ENCODE results near the gene ABCB11.

The ABCB11 gene

DNA sequence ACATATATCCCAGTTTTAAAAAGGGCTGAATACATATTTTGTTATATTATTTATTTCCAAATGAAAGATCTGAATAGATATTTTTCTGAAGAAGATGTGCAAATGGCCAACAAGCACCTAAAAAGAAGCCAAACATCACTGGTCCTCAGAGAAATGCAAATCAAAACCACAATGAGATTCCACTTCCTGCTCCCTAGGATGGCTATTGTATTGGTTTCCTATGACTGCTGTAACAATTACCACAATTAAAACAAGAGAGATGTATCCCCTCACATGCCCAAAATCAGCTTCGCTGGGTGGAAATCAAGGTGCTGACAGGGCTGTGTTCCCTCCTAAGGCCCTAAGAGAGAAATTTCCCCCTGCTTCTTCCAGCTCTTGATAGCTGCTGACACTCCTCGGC lies 23.2 kb downstream of the ABCB11 start:
- DNase-seq (ENCODE audit: low read depth in 2 of 2), result no peak

DNA sequence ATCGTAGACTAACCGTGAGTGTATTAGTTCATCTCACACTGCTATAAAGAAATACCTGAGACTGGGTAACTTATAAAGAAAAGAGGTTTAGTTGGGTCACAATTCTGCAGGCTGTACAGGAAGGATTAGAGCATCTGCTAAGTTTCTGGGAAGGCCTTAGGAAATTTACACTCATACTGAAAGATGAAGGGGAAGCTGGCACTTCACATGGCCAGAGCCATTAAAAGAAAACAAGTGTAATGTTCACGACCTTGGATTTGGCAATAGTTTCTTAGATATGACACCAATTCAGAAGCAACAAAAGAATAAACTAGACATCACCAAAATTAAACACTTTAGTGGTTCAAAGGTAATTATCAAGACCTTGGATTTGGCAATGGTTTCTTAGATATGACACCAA lies 23.8 kb downstream of the ABCB11 start:
- DNase-seq (ENCODE audit: low read depth in 2 of 2), result no peak

DNA sequence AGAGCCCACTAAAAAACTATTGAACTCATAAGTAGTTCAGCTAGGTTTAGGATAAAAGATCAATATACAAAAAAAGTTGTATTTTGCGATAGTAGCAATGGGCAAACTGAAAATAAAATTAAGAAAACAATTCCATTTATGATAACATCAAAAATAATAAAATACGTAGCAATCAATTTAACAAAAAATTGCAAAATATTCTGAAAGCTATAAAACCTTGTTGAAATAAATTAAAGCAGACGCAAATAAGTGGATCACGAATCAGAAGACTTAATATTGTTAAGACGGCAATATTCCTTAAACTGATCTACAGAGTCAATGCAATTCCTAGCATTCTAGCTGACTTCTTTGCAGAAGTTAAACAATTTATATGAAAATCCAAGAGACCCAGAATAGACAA lies 24.5 kb downstream of the ABCB11 start:
- DNase-seq (ENCODE audit: low read depth in 2 of 2), result no peak

DNA sequence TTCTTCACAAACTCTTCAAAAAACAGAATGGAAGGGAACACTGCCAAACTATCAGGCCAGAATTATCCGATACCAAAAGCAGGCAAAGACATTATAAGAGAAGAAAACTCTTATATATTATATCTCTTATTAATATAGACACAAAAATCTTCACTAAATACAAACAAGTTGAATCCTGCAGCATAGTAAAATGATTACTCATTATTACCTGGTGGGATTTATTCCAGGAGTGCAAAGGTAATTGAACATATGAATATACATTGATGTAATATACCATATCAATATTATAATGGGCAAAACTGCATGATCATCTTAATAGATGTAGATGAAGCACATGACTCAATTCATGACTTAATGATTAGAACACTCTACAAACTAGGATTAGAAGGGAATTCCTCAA lies 25.1 kb downstream of the ABCB11 start:
- DNase-seq (ENCODE audit: low read depth in 2 of 2), result no peak

DNA sequence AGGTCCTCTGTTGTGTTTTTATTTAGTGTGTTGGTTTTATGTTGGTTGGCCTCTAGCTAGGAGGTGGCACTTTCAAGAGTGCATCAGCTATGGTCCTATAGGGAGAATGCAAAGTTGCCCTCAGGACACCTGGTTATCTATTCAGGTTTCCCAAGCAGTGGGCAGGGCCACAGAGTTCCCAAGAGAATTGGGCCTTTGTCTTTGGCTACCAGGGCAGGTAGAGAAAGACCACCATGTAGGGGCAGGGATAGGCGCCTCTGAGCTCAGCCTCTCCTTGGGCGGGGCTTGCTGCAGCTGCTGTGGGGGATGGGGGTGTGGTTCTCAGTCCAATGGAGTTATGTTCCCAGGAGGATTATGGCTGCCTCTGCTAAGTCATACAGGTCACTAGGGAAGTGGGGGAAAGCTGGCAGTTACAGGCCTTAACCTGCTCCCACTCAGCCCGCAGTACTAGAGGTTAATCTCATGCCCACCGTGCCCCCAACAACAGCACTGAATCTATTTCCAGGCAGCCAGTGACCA lies 26.0 kb downstream of the ABCB11 start:
- no peak for DNase-seq (ENCODE audit: low read depth in 2 of 2)

DNA sequence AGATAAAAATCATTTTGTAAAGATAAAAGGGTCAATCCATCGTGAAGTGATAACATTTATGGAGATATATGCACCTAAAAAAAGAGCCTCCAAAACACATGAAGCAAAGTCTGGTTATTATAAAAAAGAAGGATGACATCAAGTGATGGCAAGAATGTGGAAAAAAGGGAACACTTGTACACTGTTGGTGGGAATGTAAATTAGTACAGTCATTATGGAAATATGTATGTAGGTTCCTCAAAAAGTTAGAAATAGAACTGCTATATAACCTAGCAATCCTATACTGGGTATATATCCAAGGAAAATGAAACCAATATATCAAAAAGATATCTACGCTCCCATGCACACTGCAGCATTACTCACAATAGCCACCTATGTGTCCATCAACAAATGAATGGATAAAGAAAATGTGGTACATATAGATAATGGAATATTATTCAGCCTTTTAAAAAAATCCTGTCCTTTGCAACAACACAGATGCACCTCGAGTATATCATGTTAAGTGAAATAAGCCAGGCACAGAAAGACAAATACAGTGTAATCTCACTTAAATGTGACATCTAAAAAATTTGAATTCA lies 28.9 kb downstream of the ABCB11 start:
- no peak for DNase-seq (ENCODE audit: low read depth in 2 of 2)

DNA sequence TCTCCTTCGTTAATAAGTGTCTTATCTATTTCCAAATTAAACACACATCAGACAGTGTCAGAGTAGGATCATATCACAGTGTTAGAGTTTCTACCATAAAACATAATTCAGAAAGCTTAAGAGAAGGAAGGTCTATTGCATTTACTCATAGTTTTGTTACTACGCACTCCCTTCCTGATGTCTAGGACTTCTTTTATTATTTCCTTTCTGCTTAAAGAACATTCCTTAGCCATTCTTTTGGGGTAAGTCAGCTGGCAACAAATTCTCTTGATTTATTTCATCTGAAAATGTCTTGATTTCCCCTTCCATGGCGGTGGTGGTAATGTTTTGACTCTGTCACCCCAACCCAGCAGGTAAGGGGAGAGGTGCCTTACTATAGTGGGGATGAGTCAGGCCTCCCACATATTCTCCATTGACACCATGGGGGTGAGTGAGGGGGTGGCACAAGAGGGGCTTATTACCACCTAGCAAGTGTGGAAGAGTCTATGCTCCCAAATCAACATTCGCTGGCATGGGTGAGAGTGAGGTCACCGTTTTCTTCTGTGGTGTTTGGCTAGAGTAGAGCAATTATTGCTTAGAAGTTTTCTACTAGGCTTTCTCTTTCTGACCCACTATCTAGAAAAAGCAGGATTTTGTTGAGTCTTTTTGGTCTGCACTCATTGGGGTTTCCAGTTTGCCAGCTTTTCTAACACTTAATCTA lies 29.9 kb downstream of the ABCB11 start:
- no peak for DNase-seq (ENCODE audit: low read depth in 2 of 2)

DNA sequence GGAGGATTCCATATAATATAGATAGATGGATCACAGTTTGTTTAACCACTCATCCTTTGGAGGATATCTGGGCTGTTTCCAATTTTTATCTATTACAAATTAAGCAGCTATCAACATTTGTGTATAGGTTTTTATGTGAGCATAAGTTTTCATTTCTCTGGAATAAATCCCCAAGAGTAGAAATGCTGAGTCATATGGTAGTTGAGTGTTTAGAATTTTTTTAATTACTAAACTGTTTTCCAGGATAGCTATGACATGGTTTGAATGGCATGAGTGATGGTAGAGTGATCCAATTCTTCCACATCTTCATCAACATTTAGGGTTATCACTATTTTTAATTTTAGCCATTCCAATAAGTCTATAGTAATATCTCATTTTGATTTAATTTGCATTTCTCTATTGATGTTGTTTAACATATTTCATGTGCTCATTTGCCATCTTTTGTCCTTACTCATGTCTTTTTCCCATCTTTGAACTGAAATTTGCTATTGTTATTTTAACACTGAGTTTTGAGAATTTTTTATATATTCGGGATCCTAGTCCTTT lies 31.4 kb downstream of the ABCB11 start:
- DNase-seq (ENCODE audit: low read depth in 2 of 2), result no peak

DNA sequence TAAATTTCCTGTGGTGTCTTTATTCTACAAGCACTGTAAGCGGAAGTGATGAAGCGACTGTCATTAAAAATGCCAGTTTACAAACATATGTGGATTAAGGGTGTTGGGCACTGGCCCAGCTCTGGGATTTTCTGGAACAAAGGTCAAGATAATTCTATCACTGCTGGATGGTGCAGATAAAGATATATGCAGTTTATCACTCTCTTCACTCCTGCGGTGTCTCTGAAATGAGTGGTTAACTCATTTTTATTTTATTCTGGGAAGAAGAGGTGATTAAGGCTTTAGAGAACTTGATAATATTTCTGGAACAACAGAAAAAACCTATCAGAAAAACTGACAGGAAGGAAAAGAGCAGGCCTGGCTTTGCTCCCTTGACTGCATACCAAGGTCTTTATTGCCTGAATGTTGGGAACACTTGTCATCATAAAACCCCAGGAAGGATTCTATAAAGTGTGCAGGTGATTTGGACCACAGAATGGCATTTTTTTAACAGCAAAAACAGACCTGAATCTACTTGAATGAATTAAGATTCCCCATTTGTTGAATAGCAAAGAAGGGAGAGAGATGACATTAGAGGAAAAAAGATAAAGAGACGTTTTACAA lies 32.4 kb downstream of the ABCB11 start:
- no peak for DNase-seq (ENCODE audit: low read depth in 2 of 2)

DNA sequence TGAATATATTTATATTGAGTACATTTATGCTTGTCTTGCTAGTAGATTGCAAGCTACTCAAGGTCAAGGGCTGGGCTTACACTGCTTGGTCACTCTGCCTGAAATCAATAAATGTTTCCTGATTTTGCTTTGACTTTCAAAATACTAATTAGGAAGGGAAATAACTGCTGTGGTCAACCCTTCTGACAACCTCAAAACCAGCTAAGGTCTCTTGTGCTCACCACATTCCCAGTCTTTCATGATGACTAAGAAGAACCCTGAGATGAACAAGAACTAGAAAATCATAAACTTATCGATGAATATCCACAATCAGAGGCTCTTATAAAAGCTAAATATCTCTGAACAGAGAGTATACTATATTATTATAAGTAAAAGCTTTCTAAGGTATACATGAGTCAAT lies 33.3 kb downstream of the ABCB11 start:
- no peak for DNase-seq (ENCODE audit: low read depth in 2 of 2)

DNA sequence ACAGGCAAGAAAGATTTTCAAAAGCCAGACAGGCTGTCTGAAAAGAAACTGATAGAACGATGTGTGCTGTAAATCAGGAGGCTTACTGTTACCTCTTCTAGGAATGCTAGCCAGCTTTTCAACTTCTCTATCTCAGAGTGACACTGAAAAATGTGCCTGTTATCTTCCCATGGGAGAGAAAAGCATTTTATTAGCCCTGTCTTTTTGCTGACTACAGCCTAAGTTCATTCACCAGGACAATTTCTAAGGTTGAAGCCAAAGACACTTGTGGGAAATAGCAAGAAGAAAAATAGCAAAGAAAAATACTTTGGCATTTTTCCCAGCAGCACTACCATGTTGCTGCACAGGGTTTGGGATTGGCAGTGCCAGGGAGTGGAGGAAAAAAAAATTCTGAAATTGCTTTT lies 34.0 kb downstream of the ABCB11 start:
- no peak for DNase-seq (ENCODE audit: low read depth in 2 of 2)

DNA sequence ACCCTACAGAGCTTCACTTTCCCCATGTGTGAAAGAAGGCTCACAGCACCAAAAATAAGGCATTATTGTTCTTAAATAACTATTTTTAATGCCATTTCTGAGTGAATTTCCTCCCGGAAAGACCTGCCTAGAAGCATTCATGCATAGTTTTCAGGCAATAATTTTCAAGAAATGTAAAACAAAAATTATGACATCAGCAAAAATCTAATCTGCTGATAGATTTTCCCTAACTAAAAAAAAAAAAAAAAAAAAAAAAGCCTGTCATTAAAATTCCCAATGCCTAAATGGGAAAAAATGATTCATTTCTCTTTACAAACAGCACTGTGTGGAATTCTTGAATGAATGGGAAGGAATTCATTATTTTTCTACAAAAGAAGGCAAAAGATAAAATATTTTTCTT lies 35.4 kb downstream of the ABCB11 start:
- no peak for DNase-seq (ENCODE audit: low read depth in 2 of 2)

DNA sequence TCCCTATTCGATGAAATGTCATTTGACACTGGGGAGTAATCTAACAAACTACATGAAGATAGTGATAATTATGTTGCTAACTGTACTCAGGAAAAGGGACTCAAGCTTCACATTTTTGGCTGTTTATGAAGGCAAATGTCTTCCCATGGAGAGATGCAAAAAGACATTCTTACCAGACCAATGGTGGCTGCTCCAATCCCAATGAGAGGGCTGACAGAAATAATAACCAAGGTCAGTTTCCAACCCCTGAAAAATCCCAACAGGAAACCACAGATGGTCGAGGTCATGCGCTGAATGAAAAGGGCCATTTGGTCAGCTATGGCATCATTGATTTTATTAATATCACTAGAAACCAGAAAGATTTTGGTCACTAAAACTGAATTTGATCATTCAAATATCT lies 37.6 kb downstream of the ABCB11 start:
- no peak for DNase-seq (ENCODE audit: low read depth in 2 of 2)

DNA sequence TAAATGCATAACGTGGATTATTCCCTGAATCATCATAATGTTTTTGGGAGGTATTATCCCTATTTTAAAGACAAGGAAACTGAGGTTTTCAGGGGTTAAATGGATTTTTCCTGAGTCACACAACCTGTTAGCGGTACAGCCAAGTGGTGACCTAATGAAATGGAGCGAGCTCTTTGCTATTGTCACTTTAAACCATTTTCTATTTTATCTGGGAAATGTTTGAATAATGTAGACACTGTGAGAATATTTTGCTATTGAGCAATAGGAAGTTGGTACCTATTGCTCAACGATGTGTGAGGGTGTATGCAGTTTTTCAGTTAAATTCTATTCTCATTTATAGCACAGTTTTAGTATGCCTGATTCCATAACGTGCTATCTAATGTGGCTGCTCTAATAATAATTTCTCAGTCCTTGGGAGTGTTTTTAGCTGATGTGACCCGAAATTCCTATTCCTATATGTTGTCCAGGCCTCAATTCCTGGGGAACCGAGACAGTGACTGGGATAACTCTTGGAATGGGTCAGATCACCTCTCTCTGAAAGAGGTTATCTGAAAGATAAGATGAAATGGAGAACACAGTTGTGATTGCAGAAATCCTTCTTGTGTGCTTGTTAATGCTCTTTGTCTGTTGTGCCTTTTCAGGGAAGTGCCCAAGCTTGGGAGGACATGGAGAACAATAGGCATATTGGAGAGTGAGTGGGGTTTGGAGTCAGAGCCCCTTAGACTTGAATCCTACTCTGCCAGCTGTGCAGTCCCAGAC lies 38.4 kb downstream of the ABCB11 start:
- DNase-seq (ENCODE audit: low read depth in 2 of 2), result no peak

DNA sequence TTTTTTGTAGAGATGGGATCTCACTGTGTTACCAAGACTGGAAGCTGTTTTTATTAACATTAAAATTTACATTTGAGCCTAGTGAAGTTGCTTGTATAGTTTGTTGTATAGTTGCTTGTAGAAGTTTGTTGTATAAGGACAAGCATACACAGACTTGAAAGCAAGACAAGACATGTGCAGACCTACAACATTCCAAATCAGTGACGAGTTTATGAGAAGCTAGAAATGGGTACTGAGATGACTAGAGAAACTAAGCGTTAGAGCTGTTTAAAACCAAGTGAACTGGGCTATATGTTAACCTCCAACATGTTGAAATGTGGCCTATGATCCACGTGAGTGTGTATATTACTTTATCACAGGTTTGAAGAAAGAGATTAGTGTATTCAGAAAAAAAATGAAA lies 39.1 kb downstream of the ABCB11 start:
- no peak for DNase-seq (ENCODE audit: low read depth in 2 of 2)

DNA sequence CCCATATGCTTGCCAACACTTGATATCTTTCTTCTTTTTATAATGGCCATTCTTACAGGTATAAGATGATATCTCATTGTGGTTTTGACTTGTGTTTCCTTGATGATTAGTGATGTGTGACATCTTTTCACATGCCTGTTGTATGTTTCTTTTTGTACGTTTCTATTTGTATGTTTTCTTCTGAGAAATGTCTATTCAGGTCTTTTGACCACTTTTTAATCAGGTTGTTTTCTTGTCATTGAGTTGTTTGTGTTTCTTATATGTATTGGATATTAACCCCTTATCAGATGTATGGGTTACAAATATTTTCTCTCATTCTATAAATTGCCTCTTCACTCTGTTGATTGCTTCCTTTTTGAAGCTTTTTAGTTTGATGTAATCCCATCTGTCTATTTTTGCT lies 42.4 kb downstream of the ABCB11 start:
- no peak for DNase-seq (ENCODE audit: low read depth in 2 of 2)

DNA sequence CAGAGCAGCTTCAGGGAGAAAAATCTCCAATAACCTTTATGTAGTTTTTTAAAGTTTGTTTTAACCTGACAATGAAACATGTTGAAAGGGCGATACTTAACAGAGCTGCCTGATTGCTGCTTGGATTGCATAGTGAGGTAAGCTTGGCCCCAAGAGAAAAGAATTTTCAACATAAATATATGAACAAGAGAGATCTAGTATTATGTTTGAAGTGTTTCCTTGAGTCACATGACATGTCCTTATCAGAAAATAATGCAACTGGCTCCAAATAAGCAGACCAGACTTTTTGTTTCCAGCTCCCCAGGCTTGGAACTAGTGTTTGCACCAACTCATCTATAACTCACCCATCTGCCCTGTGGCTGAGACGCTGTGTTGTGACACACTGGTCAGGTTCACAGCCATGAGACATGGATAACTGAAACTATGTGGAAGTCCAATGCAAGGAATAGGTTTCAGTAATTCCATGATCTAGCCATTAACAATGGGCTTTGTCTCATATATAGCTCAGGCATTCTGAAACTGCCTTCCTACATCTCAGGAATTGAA lies 44.7 kb downstream of the ABCB11 start:
- DNase-seq (ENCODE audit: low read depth in 2 of 2), result no peak

DNA sequence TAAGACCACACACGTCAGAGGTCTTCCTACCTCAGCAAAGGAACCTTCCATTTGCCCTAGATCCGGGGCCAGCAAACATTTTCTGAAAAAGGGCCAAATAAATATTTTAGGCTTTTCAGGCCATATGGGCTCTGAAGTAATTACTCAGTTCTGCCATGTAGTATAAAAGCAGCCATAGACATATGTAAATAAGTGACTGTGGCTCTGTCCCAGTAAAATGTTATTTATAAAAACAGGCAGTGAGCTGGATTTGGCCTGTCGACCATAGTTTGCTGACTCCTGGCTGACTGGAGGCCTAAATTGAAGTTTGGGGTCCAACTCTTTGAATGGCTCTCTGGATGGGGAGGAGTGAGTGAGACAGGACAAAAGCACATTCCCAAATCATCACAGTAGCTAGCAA lies 49.5 kb downstream of the ABCB11 start:
- DNase-seq (ENCODE audit: low read depth in 2 of 2), result no peak

DNA sequence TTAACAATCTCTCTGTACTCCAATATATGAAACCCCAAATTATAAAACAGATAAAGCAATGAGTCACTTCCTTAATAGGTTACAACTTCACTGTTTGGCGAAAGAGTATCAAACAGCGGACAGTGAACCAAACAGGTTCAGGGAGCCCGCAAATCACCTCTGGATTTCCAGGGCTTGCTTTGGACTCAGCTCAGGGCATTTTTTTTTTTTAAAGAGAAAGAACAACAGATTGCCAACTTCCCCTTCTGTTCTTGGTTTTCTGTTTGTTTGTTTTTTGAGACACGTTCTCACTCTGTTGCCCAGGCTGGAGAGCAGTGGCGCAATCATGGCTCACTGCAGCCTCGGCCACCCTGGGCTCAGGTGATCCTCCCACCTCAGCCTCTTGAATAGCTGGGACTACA lies 52.7 kb downstream of the ABCB11 start:
- no peak for DNase-seq (ENCODE audit: low read depth in 2 of 2)

DNA sequence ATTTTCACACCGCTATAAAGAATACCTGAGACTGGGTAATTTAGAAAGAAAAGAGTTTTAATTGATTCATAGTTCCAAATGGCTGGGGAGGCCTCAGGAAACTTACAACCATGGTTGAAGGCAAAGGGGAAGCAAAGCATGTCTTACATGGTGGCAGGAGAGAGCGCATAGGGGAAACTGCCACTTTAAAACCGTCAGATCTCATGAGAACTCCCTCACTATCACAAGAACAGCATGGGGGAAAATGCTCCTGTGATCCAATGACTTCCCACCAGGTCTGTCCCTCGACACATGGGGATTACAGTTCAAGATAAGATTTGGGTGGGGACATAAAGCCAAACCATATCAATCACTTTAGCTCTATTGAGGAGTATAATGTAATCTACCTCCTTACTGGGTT lies 53.5 kb downstream of the ABCB11 start:
- no peak for DNase-seq (ENCODE audit: low read depth in 2 of 2)

DNA sequence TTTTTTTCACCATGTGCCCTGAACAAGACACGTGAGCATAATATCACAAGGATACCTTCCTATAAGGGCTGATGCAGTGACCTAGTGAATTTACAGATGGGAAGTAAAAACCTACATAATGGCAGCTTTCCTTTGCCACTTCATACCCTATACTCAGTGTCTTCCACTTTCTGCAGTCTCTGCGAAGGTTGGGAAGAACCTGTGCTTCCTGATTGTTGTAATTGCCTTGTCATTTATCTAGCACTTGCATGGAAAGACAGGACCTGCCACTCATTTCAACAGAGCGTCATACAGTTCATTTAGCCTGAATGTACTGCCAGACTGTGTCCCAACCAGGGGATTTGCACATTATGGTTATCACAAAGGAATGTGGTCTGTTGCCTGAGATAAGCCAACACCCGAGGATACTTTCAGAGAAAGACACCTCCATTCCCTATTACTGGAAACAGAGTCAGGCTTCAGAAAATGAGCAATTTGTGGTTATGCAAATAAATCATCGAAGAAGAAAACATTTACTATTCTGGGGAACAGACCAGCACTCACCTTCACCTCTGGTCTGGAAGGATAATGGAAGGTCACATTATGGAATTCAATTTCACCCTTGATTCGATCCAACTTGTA lies 55.0 kb downstream of the ABCB11 start:
- no peak for DNase-seq (ENCODE audit: low read depth in 2 of 2)

DNA sequence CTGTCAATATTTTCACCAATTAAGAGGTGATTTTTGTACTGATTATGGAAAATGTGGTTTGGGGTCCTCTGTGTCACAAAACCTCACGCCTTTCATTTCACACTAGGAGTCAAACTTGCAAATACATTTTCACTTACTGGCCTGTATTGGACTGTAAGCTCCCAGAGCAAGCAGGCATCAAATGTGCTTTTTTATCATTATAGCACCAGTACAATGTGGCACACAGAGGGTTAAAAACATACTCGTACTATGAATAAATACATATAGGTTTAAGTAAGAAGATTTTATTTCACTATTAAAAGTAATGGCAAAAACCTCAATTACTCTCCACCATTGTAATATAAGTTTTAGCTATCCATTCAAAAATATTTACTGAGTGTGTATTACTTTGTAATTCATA lies 56.7 kb downstream of the ABCB11 start:
- no peak for DNase-seq (ENCODE audit: low read depth in 2 of 2)

Data from stimulated activated CD4-positive, alpha-beta T cell treated with anti-CD3 and anti-CD28 coated beads, Interleukin-1b, Interleukin-23, amount 100 ng/mL, for 4 hours (primary cell).